GM18505 (cell line): ENCODE data around the gene ERFL.

Source experiments
- ATAC-seq: cut with Tn5 transposase; IDR thresholded peaks from one replicate; pipeline ENCODE4 v1.9.1; 2021; ENCODE audit not compliant: unreplicated experiment
- POLR2A ChIP-seq: IDR thresholded peaks from 4 replicates; pipeline ENCODE4 v1.6.1; 2011; ENCODE audit warnings: borderline replicate concordance; ENCODE audit not compliant: insufficient read depth, insufficient read length; ENCODE audit errors: extremely low read depth

The ERFL gene

DNA sequence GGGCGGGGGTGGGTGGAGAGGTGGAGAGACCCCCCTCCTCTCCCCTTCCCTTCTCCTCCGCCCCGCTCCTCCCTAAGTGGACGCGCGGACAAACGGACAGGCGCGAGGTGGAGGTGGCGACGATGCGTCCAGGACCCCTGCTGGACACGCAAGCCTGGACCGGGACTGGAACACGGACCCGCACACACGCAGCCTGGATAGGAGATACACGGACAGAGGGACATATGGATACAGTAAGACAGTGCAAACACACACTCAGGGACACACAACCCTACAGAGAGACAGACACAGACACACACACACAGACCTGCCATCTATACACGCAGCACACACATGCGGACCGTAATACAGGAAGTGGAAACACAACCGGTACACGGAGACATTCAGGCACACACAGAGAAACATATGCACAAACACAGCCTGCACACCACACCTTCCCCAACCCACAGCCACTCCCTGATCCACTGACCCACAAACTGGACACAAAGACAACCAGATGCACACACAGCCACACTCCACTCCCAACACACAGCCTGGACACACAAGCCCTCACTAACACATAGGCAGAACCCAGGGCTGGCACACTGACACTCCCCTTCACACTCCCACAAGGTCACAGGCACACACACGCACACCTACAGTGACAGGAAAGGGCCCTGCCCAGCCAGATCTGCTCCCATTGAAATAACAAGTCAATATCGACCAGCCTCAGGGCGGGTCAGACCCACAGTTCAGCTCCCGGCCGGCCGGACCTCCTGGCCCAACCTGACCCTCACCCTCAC lies 696 bp upstream of the ERFL start:
- TF ChIP-seq POLR2A = no peak
- no peak for ATAC-seq

DNA sequence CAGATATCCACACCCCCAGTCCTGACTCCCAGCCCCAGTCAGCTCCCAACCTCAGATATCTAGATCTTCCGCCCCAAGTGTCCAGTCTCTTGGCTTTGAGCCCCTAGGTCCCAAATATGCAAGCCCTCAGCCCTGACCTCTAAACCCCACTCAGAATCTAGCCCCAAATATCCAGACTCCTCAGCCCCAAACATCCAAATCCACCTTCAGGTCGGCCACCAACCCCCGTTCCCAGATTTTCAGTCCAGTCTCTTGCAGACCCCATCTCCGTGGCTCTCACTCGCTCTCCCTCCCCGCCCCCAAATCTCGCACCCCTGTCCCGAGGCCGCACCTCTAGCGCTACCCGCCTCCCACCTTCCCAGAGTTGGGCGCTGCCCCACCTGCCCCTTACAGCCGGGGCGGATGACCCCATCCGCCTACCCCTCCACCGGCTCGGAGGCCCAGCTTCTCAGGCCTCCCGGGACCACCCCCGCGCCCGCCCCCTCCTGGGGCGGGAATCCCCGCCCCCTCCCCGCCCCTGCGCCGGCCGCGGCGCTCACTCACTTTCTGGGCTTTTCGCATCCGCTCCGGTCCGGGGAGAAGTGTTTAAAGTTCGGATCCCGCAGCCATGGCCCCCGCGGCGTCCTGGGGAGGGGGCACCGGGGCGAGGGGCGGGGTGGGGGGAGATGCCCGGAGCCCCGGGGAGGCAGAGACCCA lies 604 bp downstream of the ERFL start:
- no peak for ATAC-seq
- TF ChIP-seq POLR2A = no peak

DNA sequence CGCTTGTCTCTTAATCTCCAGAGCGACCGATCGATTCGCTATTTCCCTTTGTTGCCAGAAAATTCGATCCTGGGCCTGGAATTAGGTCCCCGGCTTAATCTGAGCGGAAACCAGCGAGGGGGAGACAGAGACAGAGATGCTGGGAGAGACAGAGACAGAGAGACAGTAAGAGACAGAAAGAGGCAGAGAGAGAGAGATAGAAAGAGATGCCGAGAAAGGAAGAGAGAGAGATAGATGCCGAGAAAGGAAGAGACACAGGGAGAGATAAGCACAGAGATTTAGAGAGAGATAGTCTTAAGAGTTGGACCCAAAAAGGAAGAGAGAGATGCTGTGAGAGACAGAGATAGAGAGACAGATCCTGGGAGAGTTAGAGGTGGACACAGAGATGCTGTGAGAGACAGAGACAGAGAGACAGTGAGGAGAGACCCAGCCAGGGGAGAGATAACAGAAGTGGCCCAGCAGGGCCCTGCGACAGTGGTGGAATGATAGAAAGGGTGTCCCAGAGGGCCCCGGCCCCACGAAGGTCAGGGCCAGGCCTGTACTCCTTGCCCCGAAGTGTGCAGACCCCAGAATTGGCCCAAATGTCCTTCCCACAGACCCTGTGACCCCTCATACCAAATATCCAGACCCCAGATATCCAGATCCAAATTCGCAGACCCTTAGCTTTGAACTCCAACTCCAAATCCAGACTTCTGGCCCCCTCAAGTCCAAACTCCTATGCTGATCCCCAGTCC lies 1.3 kb downstream of the ERFL start:
- no peak for ATAC-seq
- TF ChIP-seq POLR2A = no peak

DNA sequence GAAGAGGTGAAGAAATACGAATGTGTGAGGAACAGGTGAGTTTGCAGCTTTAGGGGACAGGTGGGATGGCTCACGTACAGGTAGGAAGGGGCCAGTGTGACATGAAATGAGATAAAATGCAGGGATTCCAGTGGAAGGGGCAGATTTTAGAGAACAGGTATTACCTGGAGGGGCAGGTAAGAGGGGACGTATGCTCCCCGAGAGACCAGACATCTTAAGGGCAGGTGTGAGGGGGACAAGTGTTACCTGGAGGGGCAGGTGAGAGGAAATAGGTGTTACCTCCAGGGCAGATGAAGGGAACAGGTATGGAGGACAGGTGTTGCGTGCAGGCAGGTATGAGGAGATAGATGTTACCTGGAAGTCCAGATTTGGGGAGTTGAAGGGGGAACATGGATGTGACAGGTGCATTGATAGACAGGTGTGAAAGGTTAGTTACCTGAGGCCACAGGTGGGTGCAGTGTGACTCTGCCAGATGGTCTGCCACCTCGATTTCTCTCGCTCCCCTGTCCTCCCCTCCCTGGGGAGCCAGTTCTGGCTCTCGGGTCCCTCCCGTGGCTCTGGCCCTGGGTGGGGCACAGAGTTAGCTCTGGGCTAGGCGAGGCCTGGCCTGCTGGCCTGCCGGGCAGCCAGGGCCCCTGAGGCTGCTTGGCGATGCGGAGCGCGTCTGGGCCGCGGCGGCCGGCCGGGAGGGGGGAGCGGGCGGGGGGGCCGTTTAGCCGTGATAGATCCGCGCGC lies 2.1 kb downstream of the ERFL start:
- TF ChIP-seq POLR2A = no peak
- no peak for ATAC-seq

DNA sequence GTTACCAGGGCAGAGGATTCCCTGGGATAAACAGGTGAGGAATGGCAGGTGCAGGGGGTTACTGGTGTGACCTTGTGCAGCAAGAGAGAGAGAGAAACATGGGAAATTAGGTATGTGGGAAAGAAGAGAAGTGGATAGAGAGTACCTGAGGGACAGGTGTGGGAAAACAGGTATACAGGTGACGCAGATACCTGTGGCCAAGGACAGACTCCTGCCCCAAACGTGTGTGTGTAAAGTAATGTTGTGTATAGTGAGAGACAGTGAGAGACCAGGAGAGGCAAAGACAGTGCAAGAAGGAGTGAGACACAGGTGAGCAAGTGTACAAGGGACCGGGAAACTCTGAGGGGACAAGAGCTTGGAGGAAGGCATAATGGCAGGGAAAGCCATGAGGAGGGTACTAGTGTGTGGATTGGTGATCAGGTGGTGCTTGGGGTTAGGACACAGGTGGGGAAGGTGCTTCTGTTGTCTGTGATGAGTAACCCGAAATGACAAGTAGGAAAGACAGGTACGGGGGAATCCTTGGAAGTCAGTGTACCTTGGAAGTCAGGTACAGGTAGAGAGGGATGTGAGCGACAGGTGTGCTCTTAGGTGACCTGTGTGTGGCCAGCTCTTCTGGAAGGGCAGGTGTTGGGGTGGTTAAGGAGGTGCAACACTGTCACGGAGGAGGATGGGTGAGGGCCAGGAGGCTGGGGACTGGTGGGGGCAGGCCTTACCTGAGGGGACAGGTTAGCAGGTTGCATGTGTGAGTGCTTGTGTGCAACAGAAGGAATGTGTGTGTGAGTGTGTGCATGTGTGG lies 2.8 kb downstream of the ERFL start:
- ATAC-seq = no peak
- TF ChIP-seq POLR2A = no peak

DNA sequence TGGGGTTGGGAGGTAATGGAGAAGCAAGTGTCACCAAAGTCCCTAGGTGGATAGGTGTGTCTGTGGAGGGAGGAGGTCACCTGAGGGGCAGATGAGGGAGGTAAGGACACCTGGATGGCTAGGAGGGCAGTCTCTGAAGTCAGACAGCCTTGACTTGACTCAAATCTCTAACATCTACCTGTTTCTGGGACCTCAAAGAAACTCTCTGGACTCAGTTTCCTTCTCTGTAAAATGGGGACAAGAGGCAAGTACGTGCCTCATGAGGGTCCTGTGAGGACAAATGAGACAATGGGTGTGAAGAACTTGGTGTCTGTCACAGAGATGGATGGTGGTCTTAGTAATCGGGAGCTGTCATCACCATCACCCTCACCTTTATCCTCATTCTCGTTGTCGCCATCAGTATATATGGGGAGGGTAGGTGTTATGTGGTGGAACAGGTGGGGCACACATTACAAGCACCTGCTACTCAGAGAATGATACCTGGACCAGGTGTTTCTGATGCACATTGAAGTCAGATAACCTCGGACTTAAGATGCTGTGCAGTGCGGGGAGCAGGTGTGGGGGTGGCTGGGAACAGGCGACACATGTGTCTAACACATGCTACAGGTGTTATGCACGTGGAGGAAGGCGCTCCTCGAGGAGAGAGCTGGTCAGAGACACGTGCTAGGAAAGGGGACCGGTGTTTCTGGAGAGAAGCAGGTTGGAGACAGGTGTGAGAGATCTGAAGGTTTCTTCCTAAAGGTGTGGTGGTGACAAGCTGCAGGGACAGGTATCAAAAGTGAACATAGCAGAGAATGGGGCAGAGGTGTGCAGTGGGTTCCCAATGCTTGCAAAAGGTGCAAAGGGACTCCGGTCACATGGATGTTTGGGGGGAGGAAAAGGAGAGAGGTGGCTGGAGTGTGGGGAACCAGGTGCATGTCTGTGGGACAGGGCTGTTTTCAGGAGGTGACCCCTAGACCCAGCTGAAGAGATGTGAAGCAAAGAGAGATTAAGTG lies 3.8 kb downstream of the ERFL start:
- ATAC-seq = no peak
- no peak for TF ChIP-seq POLR2A

DNA sequence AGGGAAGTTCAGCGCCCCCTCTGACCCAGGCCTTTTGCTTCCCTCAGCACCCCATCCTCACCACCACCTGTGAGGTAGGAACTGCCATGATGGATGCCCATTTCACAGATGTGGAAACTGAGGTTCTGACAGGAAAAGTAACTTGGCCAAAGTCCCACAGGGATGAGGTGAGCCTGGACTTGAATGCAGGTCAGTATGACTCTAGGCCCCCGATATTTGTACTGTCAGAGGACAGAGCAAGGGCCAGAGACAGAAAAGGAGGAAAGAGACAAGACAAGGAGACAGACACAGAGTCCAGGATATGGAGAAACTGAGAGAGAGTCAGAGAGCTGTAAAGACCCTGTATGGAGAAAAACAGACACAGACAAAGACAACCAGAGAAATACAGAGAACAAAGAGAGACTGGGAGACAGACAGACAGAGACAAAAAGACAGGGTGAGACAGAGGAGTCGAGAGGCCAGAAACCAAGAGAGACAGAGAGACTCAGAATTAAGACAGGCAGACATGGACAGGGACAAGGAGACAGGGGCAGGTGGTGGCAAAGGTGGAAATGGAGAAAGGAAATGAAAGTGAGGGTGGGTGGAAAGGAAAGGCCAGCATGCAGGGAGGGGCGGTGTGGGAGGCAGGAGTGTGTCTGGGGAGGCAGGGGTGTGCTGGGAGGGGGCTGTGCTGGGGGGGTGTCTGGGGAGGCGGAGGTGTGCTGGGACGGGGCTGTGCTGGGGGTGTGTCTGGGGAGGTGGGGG lies 5.0 kb downstream of the ERFL start:
- ATAC-seq = no peak

DNA sequence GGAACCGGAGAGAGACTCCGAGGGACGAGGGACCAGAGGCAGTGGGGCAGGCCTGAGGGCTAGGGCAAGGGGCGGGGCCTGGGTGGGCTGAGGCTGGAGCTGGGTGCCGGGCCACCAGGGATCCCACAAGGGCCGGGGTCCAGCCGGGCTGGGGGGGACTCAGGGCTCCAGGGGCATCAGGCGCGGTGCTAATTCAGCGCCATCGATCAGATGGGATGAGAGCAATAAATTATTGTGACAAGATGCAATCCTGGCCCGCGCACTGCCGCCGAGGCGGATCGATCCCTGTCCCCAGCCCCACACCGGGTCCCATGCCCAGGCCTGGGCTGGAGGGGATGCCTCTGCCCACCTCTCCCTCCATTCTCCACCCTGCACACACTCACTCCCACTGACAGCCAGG lies 5.7 kb downstream of the ERFL start:
- ATAC-seq = no peak
- TF ChIP-seq POLR2A = no peak

More for the DNA sequence above, 5.0 kb downstream of the ERFL start:
- TF ChIP-seq POLR2A = no peak

DNA sequence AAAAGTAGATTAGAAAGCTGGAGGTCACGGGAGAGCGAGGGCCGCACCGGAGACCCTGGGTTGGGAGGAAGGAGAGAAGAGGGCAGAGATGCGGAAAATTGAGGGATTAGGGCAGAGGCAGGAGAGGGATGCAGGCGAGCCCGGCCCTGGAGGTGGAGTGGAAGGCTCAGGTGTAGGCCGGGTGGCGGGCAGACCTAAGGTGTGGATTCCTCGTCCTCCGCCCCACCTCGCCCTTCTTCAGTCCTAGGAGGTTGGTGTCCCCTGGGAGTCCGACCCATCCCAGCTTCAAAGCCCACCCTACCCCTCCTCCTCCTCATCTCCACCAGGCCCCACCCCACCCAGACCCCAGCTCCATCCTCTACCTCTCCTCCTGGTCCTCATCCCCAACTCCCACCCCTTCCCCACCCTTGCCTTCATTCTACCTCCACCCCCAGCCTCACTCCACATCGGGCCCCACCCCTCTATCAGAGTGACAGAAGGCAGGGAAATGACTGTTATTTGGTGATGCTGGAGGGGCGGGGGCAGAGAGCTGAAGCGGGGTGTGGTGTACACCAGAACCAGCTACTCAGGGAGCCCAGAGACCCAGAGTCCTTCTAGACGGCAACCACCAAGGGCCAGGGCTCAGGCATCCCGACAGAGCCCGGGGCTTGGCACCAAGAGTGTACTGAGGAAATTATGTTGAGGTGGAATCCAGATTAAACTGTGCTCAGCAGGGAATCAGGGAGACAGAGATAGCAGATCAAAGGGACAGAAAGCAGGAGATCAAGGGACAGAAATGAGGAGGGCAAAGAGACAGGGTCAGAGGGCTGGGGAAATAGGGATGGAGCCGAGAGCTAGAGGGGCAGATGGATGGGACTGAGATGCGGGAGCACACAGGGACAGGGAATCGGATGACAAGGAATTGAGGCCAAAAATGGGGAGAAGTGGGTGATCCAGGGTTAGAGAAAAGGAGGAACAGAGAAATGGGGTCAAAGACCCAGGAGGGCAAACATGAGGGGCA lies 6.4 kb downstream of the ERFL start:
- no peak for ATAC-seq
- TF ChIP-seq POLR2A = no peak
